ENCODE measurements around the gene PADI4.
"Not testable (repeated sequence)": the region's sequence is repeated elsewhere in the genome, so short reads cannot be mapped to it uniquely, and the experiment has no call there.

Gene PADI4

DNA sequence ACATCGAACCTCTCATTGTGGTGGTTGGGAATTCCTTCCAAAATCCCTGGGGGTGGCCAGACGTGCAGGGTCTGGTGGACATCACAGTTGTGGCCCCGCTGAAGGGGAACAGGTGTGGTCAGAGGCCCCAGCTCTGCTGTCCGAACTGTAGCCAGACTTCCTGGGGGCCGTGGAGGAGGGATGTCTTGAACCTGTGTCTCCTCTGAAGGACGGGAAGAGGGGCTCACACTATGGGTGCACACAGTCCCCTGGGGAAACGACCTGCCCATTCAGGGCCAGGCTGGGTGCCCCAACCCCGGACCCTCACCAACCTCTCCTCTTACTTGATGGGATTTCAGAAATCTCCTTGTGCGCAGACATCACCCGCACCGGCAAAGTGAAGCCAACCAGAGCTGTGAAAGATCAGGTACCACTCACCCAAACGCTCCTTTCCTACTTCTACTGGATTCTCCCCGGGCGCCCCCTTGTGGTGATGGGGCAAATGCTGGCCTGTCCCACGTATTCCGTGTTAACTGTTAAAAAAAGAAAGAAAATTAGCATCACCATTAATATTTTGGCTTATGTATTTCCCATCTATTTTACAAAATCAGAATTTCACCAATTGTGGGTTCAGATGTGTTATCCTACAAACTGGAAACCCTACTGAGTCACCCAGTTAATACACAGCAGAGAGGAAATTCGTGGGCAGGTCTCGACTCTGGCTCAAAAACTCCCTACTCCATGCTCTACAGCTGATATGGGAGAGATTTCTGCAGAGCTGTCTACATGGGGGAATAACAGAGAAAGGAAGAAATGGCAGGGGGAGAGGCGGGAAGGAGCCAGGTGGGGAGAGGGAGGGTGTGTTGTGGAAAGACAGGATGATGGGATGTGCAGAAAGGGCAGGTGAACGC, 28.1 kb downstream of the PADI4 start:
- no peak overlapping the region for H3K4me3 ChIP-seq (replicated peaks in 1 of 2; ENCODE audit: low read depth in 2 of 2, low read length in 2 of 2)
- peak; percentile 92 for TF ChIP-seq CTCF (IDR thresholded peaks at IDR 0.05; ENCODE audit: low read depth, low read length)
- peak; percentile 67 to 68 for DNase-seq (ENCODE audit: low read depth in 2 of 2)

GRCh38 chr1:17338706-17339493, 30.9 kb downstream of the PADI4 start:
- no peak for TF ChIP-seq CTCF (IDR thresholded peaks at IDR 0.05; ENCODE audit: low read depth, low read length)
- DNase-seq (ENCODE audit: low read depth in 2 of 2), result no peak
- H3K4me3 ChIP-seq (replicated peaks in 1 of 2; ENCODE audit: low read depth in 2 of 2, low read length in 2 of 2), result no peak overlapping the region

GRCh38 chr1:17339521-17339920, 31.5 kb downstream of the PADI4 start:
- DNase-seq (ENCODE audit: low read depth in 2 of 2), result no peak
- no peak overlapping the region for H3K4me3 ChIP-seq (replicated peaks in 1 of 2; ENCODE audit: low read depth in 2 of 2, low read length in 2 of 2)
- no peak for TF ChIP-seq CTCF (IDR thresholded peaks at IDR 0.05; ENCODE audit: low read depth, low read length)

DNA sequence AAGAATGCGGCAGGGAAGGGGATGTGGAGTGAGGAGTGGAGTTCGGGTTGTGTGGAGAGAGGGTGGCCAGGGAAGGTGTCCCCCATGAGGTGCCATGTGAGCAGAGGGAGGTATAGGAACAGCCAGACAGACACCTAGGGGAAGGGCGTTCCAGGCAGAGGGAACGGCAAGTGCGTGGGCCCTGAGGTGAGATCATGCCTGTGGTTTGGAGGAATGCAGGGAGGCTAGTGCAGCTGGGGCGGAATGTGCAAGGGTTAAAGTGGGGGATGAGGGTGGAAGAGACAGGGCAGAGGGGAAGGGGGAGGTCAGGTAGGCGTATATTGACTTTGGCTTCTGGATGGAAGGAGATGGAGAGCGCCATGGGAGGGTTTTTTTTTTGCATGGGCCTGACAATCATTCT, 32.4 kb downstream of the PADI4 start:
- DNase-seq (ENCODE audit: low read depth in 2 of 2), result no peak
- no peak for TF ChIP-seq CTCF (IDR thresholded peaks at IDR 0.05; ENCODE audit: low read depth, low read length)
- H3K4me3 ChIP-seq (replicated peaks in 1 of 2; ENCODE audit: low read depth in 2 of 2, low read length in 2 of 2), result no peak overlapping the region

GRCh38 chr1:17342014-17342441, 34.0 kb downstream of the PADI4 start:
- no peak overlapping the region for H3K4me3 ChIP-seq (replicated peaks in 1 of 2; ENCODE audit: low read depth in 2 of 2, low read length in 2 of 2)
- no peak for TF ChIP-seq CTCF (IDR thresholded peaks at IDR 0.05; ENCODE audit: low read depth, low read length)
- no peak for DNase-seq (ENCODE audit: low read depth in 2 of 2)

- DNase-seq (ENCODE audit: low read depth in 2 of 2); H3K4me3 ChIP-seq (replicated peaks in 1 of 2; ENCODE audit: low read depth in 2 of 2, low read length in 2 of 2): not testable (repeated sequence)
Measured at GRCh38 chr1:17345506-17345905, 37.5 kb downstream of the PADI4 start.
